ENCODE data around the gene CLSTN1.

Gene CLSTN1

DNA sequence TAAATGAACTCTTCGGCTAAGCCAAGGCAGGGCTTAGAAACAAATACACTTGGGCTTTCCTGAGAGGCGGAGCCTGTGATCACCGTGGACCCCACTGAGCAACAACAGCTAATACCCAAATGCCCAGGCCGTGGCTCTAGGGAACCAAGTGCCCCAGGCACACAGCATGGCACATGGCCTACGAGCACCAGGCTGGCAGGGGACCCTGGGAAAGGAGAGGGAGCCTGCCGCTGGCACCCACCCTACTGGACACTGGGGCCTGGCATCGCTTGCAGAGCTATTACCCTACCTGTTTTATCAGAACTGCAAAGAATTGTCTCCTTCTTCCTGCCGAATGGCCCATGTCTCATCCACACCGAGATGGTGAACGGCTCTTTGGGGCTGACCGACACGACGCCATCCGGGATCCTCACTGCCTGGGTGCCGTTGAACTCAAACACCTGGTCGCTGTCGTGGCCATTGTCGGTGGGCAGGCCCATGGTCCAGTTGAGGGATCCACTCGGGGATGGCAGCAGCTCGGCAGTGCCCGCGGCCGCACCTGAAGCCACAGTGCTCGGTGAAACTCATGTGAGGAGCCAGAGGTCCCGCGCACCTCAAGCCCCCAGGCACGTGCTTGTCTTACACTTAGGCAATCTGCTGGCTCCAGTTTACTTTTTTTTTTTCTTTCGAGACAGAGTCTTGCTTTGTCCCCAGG is 79.5 kb downstream of the CLSTN1 start:
- H2AFZ ChIP-seq, result no peak overlapping the region
- no peaks in the 10 kb centered on the region for H3K27me3 ChIP-seq (ENCODE audit: control insufficient read depth, insufficient read depth, low read length)
- TF ChIP-seq, protein P1, sequence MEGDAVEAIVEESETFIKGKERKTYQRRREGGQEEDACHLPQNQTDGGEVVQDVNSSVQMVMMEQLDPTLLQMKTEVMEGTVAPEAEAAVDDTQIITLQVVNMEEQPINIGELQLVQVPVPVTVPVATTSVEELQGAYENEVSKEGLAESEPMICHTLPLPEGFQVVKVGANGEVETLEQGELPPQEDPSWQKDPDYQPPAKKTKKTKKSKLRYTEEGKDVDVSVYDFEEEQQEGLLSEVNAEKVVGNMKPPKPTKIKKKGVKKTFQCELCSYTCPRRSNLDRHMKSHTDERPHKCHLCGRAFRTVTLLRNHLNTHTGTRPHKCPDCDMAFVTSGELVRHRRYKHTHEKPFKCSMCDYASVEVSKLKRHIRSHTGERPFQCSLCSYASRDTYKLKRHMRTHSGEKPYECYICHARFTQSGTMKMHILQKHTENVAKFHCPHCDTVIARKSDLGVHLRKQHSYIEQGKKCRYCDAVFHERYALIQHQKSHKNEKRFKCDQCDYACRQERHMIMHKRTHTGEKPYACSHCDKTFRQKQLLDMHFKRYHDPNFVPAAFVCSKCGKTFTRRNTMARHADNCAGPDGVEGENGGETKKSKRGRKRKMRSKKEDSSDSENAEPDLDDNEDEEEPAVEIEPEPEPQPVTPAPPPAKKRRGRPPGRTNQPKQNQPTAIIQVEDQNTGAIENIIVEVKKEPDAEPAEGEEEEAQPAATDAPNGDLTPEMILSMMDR (IDR thresholded peaks at IDR 0.05), result no peak
- H3K9me3 ChIP-seq (ENCODE audit: control insufficient read depth, low read length), result no peaks in the 10 kb centered on the region
- H3K4me2 ChIP-seq (ENCODE audit: low read length), result no peak overlapping the region
- H3K9ac ChIP-seq, result no peak overlapping the region
- H3K36me3 ChIP-seq (ENCODE audit: control insufficient read depth, insufficient read depth, low read length), result no peaks in the 10 kb centered on the region
- H3K4me3 ChIP-seq (ENCODE audit: low read depth, low read length), result no peak overlapping the region
- H3K4me1 ChIP-seq, result no peaks in the 10 kb centered on the region
- H3K27ac ChIP-seq, result no peak overlapping the region
- H3K79me2 ChIP-seq, result no peaks in the 10 kb centered on the region

DNA sequence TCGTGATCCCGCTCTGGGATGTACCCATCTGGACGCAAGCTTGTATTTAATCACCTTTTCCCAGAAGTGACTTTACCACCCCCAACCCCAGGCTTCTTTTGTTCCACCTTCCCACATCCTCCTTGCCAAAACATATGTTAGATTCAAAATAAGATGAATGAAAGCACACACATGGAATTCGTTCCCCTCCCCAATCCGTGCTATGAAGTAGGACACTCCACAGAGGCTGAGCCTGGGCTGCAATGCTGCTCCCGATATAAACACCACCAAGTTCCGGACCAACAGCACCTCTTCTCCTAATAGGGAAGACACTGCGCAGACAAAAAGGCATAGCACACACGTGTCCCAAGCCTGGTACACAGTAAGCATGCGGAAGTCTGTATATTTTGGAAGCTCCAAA is 86.1 kb downstream of the CLSTN1 start:
- H3K27me3 ChIP-seq (ENCODE audit: control insufficient read depth, insufficient read depth, low read length), result no peaks in the 10 kb centered on the region
- no peak overlapping the region for H2AFZ ChIP-seq
- H3K79me2 ChIP-seq, result no peaks in the 10 kb centered on the region
- H3K4me2 ChIP-seq (ENCODE audit: low read length), result no peak overlapping the region
- no peaks in the 10 kb centered on the region for H3K36me3 ChIP-seq (ENCODE audit: control insufficient read depth, insufficient read depth, low read length)
- TF ChIP-seq, protein P1 (IDR thresholded peaks at IDR 0.05), result no peak
- H3K27ac ChIP-seq, result no peak overlapping the region
- H3K9ac ChIP-seq, result no peak overlapping the region
- H3K4me3 ChIP-seq (ENCODE audit: low read depth, low read length), result no peak overlapping the region
- H3K9me3 ChIP-seq (ENCODE audit: control insufficient read depth, low read length), result no peaks in the 10 kb centered on the region
- H3K4me1 ChIP-seq, result no peaks in the 10 kb centered on the region

DNA sequence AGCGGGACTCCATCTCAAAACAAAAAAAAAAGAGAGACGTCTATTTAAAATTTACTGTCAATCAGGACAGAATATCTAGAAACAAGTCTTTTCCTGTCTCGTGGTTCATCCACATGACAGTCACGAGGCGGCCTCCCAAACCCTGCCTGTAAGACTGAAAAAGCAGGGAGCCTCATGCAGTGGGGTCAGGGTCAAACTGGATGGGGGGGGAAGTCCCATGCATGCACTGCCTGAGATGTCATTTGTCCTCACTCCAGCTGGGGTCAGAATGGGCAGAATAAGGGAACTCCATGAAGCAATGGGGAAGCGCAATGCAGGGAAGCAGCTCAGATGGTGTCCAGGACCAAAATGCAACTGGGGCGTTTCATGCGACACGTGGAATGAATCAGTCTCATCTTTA is 86.7 kb downstream of the CLSTN1 start:
- Histone ChIP-seq H3K4me1 (no peaks in the 10 kb centered on the region), H3K4me3 (ENCODE audit: low read depth, low read length) (no peak overlapping the region), H3K79me2 (no peaks in the 10 kb centered on the region), H3K9me3 (ENCODE audit: control insufficient read depth, low read length) (no peaks in the 10 kb centered on the region), H3K27ac (no peak overlapping the region), H3K36me3 (ENCODE audit: control insufficient read depth, insufficient read depth, low read length) (no peaks in the 10 kb centered on the region), H3K27me3 (ENCODE audit: control insufficient read depth, insufficient read depth, low read length) (no peaks in the 10 kb centered on the region), H3K9ac (no peak overlapping the region), H2AFZ (no peak overlapping the region), H3K4me2 (ENCODE audit: low read length) (no peak overlapping the region)
- TF ChIP-seq, protein P1 (IDR thresholded peaks at IDR 0.05), result no peak

DNA sequence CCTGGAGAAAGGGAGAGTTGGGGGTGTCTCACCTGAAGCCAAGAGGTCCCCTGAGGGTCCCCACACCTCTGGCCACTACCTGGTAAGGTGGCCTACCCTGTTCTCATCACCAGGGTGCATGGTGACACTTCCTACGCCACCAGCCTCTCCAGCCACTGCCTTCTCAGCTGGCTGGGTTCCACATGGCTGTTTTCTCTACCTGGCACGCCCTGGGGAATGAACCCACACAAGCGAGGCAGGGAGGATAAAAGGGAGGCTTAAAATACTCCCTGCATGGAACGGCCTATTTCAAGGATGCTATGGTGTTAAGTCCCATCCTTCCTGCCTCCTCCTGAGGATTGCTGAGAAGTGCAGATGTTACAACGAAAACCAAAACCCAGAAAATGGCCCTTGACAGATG is 87.5 kb downstream of the CLSTN1 start:
- Histone ChIP-seq H2AFZ (no peak overlapping the region), H3K9ac (no peak overlapping the region), H3K27me3 (ENCODE audit: control insufficient read depth, insufficient read depth, low read length) (no peaks in the 10 kb centered on the region), H3K79me2 (no peaks in the 10 kb centered on the region), H3K4me3 (ENCODE audit: low read depth, low read length) (no peak overlapping the region), H3K4me2 (ENCODE audit: low read length) (no peak overlapping the region), H3K4me1 (no peaks in the 10 kb centered on the region), H3K36me3 (ENCODE audit: control insufficient read depth, insufficient read depth, low read length) (no peaks in the 10 kb centered on the region), H3K27ac (no peak overlapping the region), H3K9me3 (ENCODE audit: control insufficient read depth, low read length) (no peaks in the 10 kb centered on the region)
- TF ChIP-seq, protein P1 (IDR thresholded peaks at IDR 0.05), result no peak

DNA sequence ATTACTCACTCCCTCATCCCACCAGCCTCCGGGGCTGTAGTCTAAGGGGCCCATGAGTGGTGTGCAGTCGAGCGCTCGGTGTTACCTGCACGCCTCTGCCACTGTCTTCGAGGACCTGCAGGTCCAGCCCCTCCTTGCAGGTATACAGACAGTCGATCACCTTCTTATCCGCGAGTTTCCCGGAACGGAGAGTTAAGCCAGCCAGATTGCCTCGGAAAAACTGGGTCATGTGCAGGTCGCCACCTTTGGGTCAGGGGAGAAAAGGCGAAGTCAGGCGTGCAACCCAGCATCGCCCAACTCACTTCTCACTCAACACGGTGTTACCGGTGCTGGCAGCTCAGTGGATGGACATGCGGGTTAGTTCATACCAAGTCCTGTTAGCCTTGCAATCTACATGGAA is 88.0 kb downstream of the CLSTN1 start:
- no peaks in the 10 kb centered on the region for H3K79me2 ChIP-seq
- TF ChIP-seq, protein P1 (IDR thresholded peaks at IDR 0.05), result no peak
- no peak overlapping the region for H2AFZ ChIP-seq
- no peak overlapping the region for H3K9ac ChIP-seq
- no peak overlapping the region for H3K4me2 ChIP-seq (ENCODE audit: low read length)
- H3K27ac ChIP-seq, result no peak overlapping the region
- H3K9me3 ChIP-seq (ENCODE audit: control insufficient read depth, low read length), result no peaks in the 10 kb centered on the region
- no peaks in the 10 kb centered on the region for H3K36me3 ChIP-seq (ENCODE audit: control insufficient read depth, insufficient read depth, low read length)
- H3K4me3 ChIP-seq (ENCODE audit: low read depth, low read length), result no peak overlapping the region
- H3K4me1 ChIP-seq, result no peaks in the 10 kb centered on the region
- no peaks in the 10 kb centered on the region for H3K27me3 ChIP-seq (ENCODE audit: control insufficient read depth, insufficient read depth, low read length)

All from parathyroid adenoma (tissue), 2 donors.